ENCODE data around the gene RNF157.

Gene RNF157

DNA sequence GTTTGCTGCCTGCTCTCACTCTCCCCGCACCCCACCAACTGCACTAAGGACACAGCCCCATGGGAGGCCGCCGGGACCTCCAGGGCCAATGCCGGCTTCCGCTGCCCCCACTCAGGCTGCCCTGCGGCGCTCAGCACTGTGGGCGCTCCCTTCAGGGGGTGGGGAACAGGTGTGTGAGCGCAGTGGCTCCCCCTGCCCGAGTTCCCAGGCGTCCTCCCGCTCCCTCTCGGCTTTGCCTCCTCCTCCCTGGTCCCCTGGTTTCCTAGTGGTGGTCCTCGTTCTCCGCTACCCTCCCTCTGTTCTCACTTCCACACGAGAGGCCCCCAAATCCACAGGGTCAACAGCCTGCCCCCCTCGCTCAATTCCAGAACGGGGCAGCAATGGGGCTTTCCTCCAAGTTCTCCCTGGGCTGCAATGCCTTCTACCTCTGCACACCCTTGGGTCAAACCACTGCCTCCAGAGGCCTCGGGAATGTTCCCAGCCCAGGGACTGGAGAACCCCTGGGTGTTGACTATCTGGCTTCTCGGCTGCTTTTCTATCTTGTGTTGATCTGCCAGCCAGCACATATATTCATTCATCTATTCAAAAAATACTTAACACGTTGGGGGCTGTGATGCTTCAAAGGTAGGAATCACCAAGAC is 109.1 kb downstream of the RNF157 start:
- in situ Hi-C loops (cut with MboI; ENCODE audit: low sequenced_read_pairs), result no loop called here

DNA sequence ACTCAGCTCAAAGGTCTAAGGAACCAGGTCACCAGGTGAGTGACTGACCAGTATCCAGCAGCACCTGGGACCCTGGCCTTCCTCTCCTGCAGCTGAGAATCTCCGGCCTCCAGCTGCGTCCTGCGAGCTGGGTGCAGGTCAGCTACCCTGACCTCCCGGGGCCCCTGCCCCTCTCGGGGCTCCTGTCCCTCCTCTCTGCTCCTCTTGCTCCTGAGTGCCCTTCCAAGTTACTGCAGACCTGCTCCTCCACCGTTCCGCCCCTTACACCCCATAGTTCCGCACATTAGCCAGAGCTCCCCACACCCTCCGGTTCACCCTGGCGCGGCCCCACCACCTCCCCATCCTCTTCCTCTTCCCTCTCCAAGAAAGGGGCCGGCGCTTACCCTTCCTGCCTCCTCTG is 109.8 kb downstream of the RNF157 start:
- in situ Hi-C loops (cut with MboI; ENCODE audit: low sequenced_read_pairs), result no loop called here

DNA sequence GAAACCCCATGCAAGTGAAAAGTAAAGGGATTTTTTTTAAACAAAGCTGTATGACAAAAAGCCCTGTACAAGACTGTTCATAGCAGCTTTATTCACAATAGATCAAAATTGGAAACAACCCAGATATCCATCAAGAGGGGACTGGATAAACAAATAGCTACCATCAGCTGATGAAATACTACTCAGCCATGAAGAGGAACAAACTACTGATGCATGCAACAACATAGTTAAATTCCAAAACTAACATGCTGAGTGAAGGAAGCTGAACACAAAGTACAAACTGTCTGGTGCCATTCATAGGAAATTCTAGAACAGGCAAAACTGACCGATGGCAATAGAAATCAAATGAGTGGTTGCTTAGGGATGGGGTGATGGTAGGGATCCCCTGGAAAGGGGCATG is 114.4 kb downstream of the RNF157 start:
- in situ Hi-C loops (cut with MboI; ENCODE audit: low sequenced_read_pairs), result loop anchor here (5.0 kb wide), 1 partner anchor 166 kb away; no protein-coding TSS in a partner anchor

DNA sequence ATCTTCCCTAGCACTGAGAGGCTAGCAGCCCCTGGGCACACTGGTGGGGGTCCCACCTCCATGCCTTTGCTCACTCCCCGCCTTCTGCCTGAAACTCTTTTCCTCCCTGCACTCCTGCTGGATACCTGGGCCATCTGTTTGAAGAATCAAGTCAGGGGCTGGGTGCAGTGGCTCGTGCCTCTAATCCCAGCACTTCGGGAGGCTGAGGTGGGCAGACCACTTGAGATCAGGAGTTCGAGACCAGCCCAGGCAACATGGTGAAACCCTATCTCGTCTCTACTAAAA is 115.0 kb downstream of the RNF157 start:
- in situ Hi-C loops (cut with MboI; ENCODE audit: low sequenced_read_pairs), result loop anchor here (5.0 kb wide), 1 partner anchor 167 kb away; no protein-coding TSS in a partner anchor

DNA sequence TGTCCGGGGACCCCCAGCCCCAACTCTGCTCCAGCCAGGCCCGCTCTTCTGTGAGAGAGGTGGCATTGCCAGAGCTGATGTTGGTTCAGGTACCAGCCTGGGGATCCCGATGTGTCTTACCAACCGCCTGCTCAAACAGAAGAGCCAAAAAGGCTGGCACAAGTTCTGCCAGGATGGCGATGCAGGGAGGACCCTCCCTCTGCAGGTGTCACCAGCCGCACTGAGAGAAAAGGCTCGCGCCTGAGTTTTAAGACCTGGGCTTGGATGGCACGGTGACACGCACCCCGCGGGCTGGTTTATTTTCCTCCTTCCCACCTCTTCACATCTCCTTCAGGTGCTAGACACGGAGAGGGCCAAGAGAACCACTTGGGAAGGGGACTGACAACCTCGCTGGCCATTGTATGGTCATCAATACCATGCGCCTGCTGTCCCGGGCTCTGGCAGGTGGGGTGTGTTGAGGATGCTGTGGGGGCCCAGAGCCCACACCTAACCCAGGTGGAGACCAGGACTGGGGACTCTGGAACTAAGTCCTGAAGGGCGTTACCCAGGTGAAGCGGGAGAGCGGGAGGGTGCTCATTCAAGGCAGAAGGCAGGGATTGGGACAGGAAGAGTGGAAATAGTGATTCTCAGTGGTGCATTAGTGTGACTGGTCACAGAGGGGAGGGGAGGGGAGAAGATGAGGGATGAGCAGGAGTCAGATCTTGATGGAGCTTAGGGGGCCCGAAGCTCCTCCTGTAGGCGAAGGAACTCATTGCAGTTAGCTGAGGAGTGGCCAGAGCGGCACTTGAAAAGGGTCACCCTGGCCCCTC is 115.5 kb downstream of the RNF157 start:
- in situ Hi-C loops (cut with MboI; ENCODE audit: low sequenced_read_pairs), result loop anchor here (5.0 to 25.0 kb wide), 2 partner anchors 168 to 263 kb away; partner anchors contain the start of gene SPHK1

DNA sequence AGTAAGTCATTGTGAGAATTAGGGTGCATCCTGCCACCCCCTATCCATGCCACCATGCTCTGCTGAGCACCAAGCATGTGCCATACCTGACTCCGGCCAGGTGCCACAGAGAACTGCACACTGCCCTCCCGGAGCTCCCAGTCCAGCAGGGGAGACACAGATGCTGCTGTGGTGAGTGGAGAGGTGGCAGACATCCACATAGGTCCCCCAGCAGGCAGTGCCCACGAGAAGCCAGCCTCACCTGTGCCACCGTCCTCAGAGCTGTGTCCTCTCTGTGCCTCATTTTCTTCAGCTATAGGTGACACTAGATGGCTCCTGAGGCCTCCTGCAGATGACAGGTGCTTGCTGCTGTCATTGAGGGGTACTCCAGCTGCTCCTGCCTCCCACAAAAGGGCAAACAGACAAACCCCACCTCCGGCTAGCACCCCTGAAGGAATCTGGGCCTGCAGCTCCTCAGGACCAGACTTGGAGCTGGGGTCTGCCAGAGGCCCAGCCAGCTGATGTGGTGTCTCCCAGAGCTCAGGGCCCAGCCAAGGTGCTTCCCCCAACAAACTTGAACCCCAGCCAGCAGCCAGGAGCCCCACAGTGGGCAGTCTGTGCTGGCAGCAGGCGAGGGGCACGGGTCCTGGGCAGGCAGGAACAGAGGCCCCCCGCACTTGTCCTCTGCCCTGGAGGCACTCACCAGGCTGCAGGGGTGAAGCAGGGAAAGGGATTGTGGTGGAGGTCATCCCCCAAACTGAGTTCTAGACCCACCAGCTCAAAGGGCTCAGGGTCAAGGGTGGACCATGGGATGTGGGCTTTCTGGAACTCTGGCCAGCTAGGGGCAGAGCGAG is 116.3 kb downstream of the RNF157 start:
- in situ Hi-C loops (cut with MboI; ENCODE audit: low sequenced_read_pairs), result loop anchor here (25.0 kb wide), 1 partner anchor 263 kb away; the partner anchor contains the start of gene SPHK1

DNA sequence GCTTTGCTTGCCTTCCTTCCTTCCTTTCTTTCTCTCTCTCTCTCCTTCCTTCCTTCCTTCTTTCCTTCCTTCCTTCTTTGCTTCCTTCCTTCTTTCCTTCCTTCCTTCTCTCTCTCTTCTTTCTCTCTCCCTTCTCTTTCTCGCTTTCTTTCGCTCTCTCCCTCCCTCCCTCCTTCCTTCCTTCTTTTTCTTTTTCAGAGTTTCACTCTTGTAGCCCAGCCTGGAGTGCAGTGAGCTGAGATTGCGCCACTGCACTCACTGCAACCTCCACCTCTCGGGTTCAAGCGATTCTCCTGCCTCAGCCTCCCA is 117.1 kb downstream of the RNF157 start:
- in situ Hi-C loops (cut with MboI; ENCODE audit: low sequenced_read_pairs), result loop anchor here (25.0 kb wide), 1 partner anchor 264 kb away; the partner anchor contains the start of gene SPHK1

DNA sequence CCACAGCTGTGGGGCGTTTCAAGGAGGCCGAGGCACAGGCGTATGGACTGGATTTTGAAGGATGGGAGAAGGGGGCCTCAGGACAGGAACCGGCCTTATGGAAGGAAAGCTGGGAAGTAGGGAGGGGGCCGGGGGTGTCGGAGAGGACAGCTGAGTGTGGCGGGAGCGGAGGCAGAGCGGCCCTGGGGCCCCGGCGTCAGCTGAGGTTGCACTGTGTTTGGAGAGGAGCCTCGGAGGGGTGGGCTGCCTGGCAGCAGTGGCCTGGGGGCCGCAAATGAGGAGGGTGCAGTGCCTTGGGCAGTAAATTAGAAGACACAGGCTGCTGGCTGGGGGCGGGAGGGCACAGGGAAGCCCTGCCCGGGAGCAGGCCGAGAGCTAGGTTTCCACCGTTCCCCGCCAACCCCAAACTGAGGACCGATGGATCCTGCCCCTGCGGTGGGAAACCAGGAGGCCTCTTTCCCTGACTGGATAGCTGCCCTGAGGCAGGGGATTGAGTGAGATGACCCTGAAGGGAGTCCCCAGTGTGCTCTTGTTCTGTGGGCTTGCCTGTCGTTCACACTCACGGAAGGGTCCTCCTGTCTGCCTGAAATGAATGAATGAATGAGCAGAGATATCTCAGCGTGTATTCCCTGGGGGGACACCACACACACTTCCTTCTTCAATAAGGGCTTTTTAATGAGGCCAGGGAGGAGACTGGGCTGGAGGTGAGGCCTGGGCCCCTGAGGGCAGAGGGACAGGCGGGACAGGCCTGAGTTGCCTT is 117.7 kb downstream of the RNF157 start:
- in situ Hi-C loops (cut with MboI; ENCODE audit: low sequenced_read_pairs), result loop anchor here (25.0 kb wide), 1 partner anchor 265 kb away; the partner anchor contains the start of gene SPHK1

DNA sequence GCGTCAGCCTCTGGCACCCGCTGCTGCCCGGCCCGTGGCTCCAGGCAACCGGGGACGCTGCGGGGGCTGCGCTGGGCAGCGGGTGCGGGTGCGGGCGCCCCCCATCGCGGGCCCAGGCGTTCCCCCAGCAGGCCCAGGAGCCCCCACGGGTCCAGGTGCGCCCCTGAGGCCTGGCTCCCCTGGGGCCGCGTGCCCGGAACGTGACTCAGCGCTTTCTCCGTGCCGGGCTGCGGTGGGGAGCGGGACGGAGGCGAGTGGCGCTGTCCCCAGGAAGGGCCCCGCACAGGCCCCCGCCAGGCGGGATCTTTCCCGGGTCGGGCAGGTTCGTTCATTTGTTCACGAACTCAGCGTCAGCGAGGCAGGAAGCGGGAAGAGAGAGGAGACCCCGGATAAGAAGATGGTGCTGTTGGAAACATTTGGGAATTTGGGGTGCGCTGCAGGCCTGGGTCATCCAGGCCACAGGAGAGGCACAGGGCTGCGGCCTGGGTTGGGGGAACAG is 118.3 kb downstream of the RNF157 start:
- in situ Hi-C loops (cut with MboI; ENCODE audit: low sequenced_read_pairs), result loop anchor here (25.0 kb wide), 1 partner anchor 265 kb away; the partner anchor contains the start of gene SPHK1

DNA sequence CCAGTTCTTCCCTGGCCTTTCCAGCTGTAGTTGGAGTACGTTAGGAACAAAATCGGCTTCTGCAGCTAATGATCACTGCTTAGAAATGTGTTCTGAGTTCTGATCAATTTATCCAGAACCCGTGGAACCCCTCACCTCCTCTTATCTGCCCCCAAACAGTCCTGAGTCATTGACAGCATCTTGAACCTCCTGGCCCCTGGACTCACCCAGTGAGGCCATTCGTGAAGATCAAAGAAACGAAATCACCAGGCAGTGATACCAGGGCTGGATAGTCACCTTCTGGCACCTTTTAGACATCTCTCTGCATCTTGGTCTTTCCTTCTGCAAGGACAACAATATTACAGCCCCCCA is 119.7 kb downstream of the RNF157 start:
- in situ Hi-C loops (cut with MboI; ENCODE audit: low sequenced_read_pairs), result loop anchor here (25.0 kb wide), 1 partner anchor 267 kb away; the partner anchor contains the start of gene SPHK1

DNA sequence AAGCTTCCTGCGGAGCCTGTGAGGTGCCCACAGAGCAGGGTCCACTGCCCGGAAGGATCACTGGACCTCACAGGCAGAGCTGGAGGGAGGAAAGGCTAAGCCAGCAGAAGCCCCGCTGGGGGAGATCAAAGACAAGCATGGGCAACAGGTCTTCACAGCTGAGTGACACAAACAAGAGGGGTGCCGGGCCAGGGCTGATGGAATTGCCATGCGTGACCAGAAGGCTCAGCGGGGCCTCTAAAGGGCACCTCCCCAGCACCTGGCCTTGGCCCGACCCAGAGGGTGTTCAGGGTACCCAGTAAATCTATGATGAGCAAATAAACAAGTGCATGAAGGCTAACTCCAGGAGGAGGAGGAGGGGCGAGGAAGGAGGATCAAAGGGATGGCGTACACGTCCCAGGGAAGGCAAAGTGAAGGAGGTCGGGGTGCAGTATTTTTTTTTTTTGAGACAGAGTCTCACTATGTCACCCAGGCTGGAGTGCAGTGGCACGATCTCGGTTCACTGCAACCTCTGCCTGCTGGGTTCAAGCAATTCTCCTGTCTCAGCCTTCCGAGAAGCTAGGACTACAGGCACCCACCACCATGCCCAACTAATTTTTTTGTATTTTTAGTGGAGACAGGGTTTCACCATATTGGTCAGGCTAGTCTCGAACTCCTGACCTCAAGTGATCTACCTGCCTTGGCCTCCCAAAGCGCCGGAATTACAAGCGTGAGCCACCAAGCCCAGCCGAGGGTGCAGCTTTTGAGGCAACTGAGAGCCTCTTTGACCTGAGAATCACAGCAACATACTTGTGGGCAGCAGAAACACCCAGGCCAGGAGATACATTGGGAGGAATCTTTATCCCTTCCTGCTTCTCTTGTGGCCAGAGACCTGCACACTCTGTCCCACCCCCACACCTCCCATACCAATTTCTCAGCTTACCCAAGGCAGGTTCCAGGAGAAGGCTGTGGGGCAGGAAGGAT is 120.6 kb downstream of the RNF157 start:
- in situ Hi-C loops (cut with MboI; ENCODE audit: low sequenced_read_pairs), result loop anchor here (25.0 kb wide), 1 partner anchor 268 kb away; the partner anchor contains the start of gene SPHK1

DNA sequence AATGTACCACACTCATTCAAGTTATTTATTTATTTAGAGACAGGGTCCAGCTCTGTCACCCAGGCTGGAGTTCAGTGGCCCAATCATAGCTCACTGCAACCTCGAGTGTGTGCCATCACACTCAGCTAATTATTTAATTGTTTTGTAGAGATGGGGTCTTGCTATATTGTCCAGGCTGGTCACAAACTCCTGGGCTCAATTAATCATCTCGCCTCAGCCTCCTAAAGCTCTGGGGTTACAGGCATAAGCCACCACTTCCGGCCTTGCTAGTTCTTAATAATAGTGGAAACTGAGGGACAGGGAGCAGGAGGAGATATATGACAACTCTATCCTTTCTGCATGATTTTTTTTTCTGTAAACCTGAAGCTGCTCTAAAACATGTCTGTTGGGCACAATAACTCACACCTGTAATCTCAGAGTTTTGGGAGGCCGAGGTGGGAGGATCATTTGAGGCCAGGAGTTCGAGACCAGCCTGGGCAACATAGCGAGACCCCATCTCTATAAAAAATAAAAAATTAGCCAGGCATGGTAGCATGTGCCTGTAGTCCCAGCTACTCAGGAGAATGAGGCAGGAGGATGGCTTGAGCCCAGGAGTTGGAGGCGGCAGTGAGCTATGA is 125.0 kb downstream of the RNF157 start:
- in situ Hi-C loops (cut with MboI; ENCODE audit: low sequenced_read_pairs), result loop anchor here (25.0 kb wide), 1 partner anchor 272 kb away; the partner anchor contains the start of gene SPHK1

DNA sequence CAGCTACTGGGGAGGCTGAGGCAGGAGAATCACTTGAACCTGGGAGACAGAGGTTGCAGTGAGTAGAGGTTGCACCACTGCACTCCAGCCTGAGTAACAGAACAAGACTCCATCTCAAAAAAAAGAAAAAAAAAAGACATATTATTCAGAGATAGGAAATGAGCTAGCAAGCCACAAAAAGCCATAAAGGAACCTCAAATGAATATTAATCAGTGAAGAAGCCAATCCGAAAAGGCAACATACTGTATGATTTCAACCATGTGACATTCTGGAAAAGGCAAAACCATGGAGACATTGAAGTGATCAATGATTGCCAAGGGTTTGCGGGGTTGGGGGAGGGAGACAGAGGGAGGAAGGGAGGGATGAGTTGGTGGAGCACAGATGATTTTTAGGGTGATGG is 128.3 kb downstream of the RNF157 start:
- in situ Hi-C loops (cut with MboI; ENCODE audit: low sequenced_read_pairs), result loop anchor here (25.0 kb wide), 1 partner anchor 275 kb away; the partner anchor contains the start of gene SPHK1

DNA sequence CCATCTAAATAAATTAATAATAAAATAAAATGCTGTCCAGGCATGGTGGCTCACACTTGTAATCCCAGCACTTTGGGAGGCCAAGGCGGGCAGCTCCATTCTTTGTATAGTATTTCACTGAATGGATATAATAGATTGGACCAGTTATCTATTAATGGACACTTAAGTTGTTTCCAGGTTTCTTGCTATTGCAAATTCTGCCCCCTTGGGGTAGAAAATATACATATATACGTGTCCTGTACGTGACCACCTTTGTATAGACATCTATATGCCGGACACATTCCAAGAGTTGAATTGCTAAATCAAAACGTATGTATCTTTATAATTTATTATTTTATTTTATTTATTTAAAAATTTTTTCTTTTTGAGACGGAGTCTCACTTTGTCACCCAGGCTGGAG is 132.8 kb downstream of the RNF157 start:
- in situ Hi-C loops (cut with MboI; ENCODE audit: low sequenced_read_pairs), result loop anchor here (25.0 kb wide), 1 partner anchor 280 kb away; the partner anchor contains the start of gene SPHK1

DNA sequence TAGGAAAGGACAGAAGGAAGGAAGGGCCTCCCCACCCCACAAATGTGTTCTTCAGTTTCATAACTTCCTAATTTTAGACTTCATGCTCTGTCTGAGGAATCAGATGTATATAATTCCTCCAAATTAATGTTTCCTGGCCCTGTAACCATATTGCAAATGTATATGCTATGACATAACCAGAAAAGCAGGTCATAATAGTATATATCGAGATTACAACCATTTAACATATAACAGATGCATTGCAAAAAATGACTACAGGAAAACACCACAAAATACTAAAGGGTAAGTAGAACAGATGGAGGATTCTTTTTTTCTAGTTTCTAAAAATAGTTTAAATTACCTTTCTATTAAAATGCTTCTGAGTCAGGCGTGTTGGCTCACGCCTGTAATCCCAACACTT is 133.6 kb downstream of the RNF157 start:
- in situ Hi-C loops (cut with MboI; ENCODE audit: low sequenced_read_pairs), result loop anchor here (25.0 kb wide), 1 partner anchor 281 kb away; the partner anchor contains the start of gene SPHK1

DNA sequence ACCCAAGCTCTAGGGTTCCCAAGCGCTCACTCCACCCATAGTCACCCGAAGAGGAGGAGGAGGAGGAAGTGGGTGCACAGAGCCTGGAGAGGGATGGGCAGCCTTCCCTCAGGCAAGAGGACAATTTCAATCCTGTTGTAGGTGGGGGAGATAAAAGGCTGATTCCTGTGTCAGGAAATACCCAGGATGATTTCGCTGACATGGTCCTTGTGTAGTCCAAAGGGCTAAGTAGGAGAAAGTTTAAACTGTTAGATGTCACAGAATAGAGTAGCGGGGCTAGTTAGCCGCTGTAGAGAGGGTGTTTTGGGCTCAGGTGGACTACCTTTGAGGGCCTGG is 135.4 kb downstream of the RNF157 start:
- in situ Hi-C loops (cut with MboI; ENCODE audit: low sequenced_read_pairs), result loop anchor here (25.0 kb wide), 1 partner anchor 282 kb away; the partner anchor contains the start of gene SPHK1

DNA sequence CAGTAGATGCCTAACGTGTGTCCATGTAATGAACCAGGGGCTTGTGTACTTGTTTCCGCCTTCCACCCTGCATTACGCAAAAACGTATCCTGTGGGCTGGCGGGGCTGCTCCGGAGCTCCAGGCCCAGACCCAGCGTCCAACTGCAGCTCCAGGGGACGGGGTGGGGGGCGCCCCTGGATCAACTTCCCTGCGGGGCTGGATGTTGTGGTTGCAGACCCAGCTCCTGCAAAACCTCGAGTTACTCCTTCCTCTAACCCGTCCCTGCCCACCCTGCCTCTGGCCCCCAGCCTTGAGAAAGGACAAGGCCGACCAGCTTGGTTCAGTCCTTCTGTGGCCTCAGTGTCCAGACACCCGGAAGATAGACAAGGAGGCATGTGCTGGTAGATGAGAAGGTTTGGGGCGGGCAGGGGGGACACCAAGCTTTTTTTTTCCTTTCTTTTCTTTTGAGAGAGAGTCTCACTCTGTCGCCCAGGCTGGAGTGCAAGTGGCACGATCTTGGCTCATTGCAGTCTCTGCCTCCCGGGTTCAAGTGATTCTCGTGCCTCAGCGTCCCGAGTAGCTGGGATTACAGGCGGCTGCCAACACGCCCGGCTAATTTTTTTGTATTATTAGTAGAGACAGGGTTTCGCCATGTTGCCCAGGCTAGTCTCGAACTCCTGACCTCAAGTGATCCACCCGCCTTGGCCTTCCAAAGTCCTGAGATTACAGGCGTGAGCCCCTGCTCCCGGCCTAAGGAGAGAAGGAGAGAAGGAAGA is 136.0 kb downstream of the RNF157 start:
- in situ Hi-C loops (cut with MboI; ENCODE audit: low sequenced_read_pairs), result loop anchor here (25.0 kb wide), 1 partner anchor 283 kb away; the partner anchor contains the start of gene SPHK1
